Mucosa of descending colon (tissue), 3 donors: Measurements from ENCODE around the gene EIF2B5. TPM values are rescaled to one million over a fixed set of nuclear protein-coding genes. Genes with fewer than 3 reads are reported as not detected.

Source experiments
- ATAC-seq: fragments of 200-7000 bp; cut with Tn5 transposase; one replicate; pipeline ENCODE4 v1.9.1; 2020; ENCODE audit warnings: mild to moderate bottlenecking, moderate library complexity
- DNase-seq, 3 donors: peaks; one replicate each; pipeline ENCODE4 v3.0.0-alpha.2; 2020
- H3K36me3 ChIP-seq: fragments of 200-600 bp; one replicate; pipeline ENCODE4 v1.8.0; 2021; ENCODE audit warnings: low read depth, mild to moderate bottlenecking
- H3K4me1 ChIP-seq: fragments of 200-600 bp; one replicate; pipeline ENCODE4 v1.8.0; 2021; ENCODE audit warnings: low read depth, mild to moderate bottlenecking
- H3K4me3 ChIP-seq: fragments of 200-600 bp; one replicate; pipeline ENCODE4 v1.8.0; 2021; ENCODE audit warnings: mild to moderate bottlenecking
- H3K9me3 ChIP-seq: fragments of 200-600 bp; one replicate; pipeline ENCODE4 v1.8.0; 2021; ENCODE audit warnings: mild to moderate bottlenecking
- intact Hi-C, 2 donors: fragments of 100-400 bp; cut with DNase I in 1 of 2; cut with micrococcal nuclease in 1 of 2; formaldehyde crosslinking; loops; one replicate each; pipeline versions ENCODE4 v1.11.0 to v1.11.1; 2022; cut with DNase I, micrococcal nuclease
- total RNA-seq, 3 donors: library from RNA; stranded (reverse); fragmentation: NEBNext Ultra II Directional in 2 of 3; extraction: Animal tissue kit (Norgen Biotek cat#: 25700) in 2 of 3; gene quantifications; one replicate each; pipeline versions ENCODE4 v1.2.1 to v1.2.4, GENCODE V29; 2021 to 2023
- TF ChIP-seq, protein P1 (sequence below): fragments of 200-600 bp; IDR thresholded peaks from one replicate; pipeline ENCODE4 v1.8.0; 2022; ENCODE audit warnings: antibody characterized with exemption, mild to moderate bottlenecking
- donor health status: DM: no; HTN: no; CAD: no; lungs with moderate emphysema.
- donor health status: DM: no; HTN: no; CAD: no.
- donor health status: DM: no; HTN: yes; CAD: no.

EIF2B5 gene
- total RNA-seq, 3 donors from 2014 or later, result 41.4 to 48.6 (median 47.0) TPM

DNA sequence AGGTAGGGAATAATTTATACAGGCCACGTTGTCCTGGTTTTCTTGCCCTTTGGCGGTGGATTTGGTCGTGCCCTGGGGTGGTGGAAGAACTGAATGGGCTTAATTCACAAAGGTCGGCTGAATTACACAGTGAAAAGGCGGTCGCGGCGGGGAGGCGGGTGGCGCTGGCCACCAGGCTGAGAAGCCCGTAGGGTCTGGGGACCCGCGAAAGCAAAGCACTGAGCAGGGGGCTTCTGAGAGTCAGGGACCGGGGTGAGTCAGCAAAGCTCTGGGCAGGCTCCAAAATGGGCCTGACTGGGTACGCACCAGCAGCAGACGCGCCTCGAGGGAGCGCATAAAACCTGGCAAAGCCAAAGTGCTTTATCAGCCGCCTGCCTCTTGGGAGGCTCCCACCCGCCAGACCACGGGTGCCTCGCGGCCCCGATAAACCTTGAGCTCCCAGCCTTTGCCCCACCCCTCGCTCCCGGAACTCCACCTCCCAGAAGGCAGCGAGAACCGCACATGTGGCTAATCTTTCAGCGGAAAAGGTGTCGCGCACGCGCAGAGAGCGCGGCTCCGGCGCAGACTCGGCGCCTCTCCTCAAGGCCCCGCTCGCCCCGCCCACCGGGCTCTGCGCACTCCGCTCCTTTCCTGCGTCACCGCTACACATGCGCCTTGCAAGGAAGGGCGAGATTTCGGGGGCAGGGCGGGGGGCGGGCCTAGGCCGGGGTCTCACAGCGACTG is 50.5 kb downstream of the EIF2B5 start:
- Histone ChIP-seq H3K4me1 (peaks cover 10% of the 10 kb centered on the region), H3K36me3 (peaks cover 14% of the 10 kb centered on the region), H3K9me3 (no peaks in the 10 kb centered on the region), H3K4me3 (peak overlapping the region; percentile 77)
- DNase-seq (peak; percentile 99 to 100 (median 99)), ATAC-seq (peak; percentile 98)
- intact Hi-C loops, result no loop called here
- TF ChIP-seq, protein P1, sequence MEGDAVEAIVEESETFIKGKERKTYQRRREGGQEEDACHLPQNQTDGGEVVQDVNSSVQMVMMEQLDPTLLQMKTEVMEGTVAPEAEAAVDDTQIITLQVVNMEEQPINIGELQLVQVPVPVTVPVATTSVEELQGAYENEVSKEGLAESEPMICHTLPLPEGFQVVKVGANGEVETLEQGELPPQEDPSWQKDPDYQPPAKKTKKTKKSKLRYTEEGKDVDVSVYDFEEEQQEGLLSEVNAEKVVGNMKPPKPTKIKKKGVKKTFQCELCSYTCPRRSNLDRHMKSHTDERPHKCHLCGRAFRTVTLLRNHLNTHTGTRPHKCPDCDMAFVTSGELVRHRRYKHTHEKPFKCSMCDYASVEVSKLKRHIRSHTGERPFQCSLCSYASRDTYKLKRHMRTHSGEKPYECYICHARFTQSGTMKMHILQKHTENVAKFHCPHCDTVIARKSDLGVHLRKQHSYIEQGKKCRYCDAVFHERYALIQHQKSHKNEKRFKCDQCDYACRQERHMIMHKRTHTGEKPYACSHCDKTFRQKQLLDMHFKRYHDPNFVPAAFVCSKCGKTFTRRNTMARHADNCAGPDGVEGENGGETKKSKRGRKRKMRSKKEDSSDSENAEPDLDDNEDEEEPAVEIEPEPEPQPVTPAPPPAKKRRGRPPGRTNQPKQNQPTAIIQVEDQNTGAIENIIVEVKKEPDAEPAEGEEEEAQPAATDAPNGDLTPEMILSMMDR, result no peak

DNA sequence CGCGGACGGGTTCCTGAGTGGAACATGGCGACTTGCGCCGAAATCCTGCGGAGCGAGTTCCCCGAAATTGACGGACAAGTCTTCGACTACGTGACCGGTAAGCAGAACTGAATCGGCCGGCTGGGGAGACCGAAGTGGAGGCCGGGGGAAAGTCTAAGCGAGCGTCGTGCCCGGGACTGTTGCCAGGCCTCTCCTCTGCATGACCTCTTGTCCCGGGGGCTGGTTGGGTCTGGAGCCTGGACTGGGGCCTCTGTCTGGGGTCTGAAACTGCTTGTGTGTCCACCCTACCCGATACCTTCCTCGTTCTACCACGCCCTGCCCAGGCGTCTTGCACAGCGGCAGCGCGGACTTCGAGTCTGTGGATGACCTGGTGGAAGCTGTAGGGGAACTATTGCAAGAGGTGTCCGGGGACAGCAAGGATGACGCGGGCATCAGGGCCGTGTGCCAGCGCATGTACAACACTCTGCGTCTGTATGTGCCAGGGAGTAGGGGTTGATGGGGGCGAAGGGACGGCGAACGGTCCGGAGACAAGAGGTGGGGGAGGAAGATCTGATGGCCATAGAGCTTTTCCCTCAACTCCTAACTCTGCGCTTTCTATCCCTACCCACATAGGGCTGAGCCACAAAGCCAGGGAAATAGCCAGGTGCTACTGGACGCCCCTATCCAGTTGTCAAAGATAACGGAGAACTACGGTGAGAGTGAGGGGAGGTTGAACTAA is 51.2 kb downstream of the EIF2B5 start, which contains the start of gene ABCF3:
ABCF3 (plus strand) TSS at position 16 of the 718 bp plus-strand sequence; CDS start at position 25, 9 bp downstream.
- peaks cover 10% of the 10 kb centered on the region for H3K4me1 ChIP-seq
- TF ChIP-seq, protein P1, result no peak
- peak; percentile 57 for ATAC-seq
- no peaks in the 10 kb centered on the region for H3K9me3 ChIP-seq
- DNase-seq, result peak in 1 of 3 donors; percentile 83
- H3K36me3 ChIP-seq, result peaks cover 14% of the 10 kb centered on the region
- intact Hi-C loops, result no loop called here
- peak within 1 kb of the TSS; percentile 77 for H3K4me3 ChIP-seq

DNA sequence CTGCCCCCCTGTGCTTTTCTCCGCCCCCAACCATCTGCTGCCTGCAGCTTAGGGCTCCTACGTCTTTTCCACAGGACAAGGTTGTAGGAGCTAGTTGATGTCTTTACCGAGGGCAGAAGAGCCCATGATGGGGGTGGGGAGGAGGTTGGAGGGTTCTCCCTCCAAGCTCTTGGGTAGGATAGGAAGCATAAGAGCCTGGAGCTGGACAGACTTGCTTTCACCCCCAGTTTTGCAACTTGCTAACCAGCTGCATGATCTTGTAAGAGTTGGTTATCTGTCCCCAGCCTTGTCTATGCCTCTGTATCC is 51.7 kb downstream of the EIF2B5 start:
- ATAC-seq (no peak), DNase-seq (no peak)
- Histone ChIP-seq H3K9me3 (no peaks in the 10 kb centered on the region), H3K4me1 (peaks cover 10% of the 10 kb centered on the region), H3K36me3 (peaks cover 10% of the 10 kb centered on the region), H3K4me3 (peak overlapping the region; percentile 77)
- intact Hi-C loops, result no loop called here
- TF ChIP-seq, protein P1, result no peak

DNA sequence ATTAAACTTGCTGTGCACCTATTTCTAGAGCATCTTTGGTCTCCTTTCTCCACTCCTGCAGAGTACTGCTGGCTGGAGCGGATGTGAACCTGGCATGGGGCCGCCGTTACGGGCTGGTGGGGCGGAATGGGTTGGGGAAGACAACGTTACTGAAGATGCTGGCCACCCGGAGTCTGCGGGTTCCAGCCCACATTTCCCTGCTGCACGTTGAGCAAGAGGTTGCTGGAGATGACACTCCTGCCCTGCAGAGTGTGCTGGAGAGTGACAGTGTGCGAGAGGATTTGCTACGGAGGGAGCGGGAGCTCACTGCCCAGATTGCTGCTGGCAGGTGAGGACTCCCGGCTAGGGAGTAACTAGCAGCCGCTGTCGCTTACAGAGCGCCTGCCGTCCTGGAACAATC is 52.9 kb downstream of the EIF2B5 start:
- intact Hi-C loops, result no loop called here
- Histone ChIP-seq H3K9me3 (no peaks in the 10 kb centered on the region), H3K4me1 (peaks cover 10% of the 10 kb centered on the region), H3K36me3 (peaks cover 5% of the 10 kb centered on the region), H3K4me3 (no peak overlapping the region)
- ATAC-seq (no peak), DNase-seq (no peak)
- TF ChIP-seq, protein P1, result no peak

DNA sequence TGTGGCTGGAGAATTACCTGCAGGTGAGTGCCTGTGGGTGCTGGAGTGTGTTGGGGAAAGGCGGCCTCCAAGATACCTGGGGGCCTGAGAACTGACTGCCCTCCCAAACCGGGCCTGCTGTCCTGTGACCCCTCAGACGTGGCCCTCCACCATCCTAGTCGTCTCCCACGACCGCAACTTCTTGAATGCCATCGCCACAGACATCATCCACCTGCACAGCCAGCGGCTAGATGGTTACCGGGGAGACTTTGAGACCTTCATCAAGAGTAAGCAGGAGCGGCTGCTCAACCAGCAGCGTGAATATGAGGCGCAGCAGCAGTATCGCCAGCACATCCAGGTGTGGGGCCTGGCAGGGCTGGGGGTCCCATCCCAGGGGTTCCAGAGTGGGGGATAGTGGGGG is 54.3 kb downstream of the EIF2B5 start:
- TF ChIP-seq, protein P1, result no peak
- no peak for DNase-seq
- intact Hi-C loops, result no loop called here
- Histone ChIP-seq H3K36me3 (no peaks in the 10 kb centered on the region), H3K4me1 (peaks cover 10% of the 10 kb centered on the region), H3K9me3 (no peaks in the 10 kb centered on the region), H3K4me3 (no peak overlapping the region)
- ATAC-seq, result no peak
